Putamen (tissue), 1 donor: ENCODE measurements around the gene SMYD3.
"Not testable (repeated sequence)": the region's sequence is repeated elsewhere in the genome, so short reads cannot be mapped to it uniquely, and the experiment has no call there.

Experiments used
- DNase-seq: peaks from one replicate; pipeline ENCODE4 v3.0.0-alpha.2; 2016; ENCODE audit warnings: low spot score

SMYD3 gene

GRCh38 chr1:246068217-246068512 lies 438.9 kb downstream of the SMYD3 start:
- no peak for DNase-seq

- DNase-seq, result no peak
These were observed 439.5 kb downstream of the SMYD3 start for GRCh38 chr1:246067432-246068216.

GRCh38 chr1:246066573-246066972 lies 440.5 kb downstream of the SMYD3 start:
- DNase-seq, result no peak

GRCh38 chr1:246065592-246065991 lies 441.5 kb downstream of the SMYD3 start:
- no peak for DNase-seq

- DNase-seq, result no peak
These were observed 442.2 kb downstream of the SMYD3 start for GRCh38 chr1:246064891-246065290.

GRCh38 chr1:246063013-246063616 lies 444.0 kb downstream of the SMYD3 start:
- no peak for DNase-seq

GRCh38 chr1:246058466-246058865 lies 448.6 kb downstream of the SMYD3 start:
- DNase-seq, result no peak

- DNase-seq, result no peak
These were observed 454.5 kb downstream of the SMYD3 start for GRCh38 chr1:246052603-246053002.

- DNase-seq, result no peak
These were observed 455.1 kb downstream of the SMYD3 start for GRCh38 chr1:246051909-246052518.

- no peak for DNase-seq
These were observed 458.4 kb downstream of the SMYD3 start for GRCh38 chr1:246048693-246049092.

- DNase-seq, result no peak
These were observed 463.5 kb downstream of the SMYD3 start for GRCh38 chr1:246043556-246043955.

GRCh38 chr1:246041360-246041759 lies 465.7 kb downstream of the SMYD3 start:
- no peak for DNase-seq

GRCh38 chr1:246040200-246040890 lies 466.7 kb downstream of the SMYD3 start:
- no peak for DNase-seq

GRCh38 chr1:246039584-246039983 lies 467.5 kb downstream of the SMYD3 start:
- DNase-seq, result no peak

- DNase-seq, result no peak
These were observed 469.2 kb downstream of the SMYD3 start for GRCh38 chr1:246037832-246038231.

GRCh38 chr1:246036175-246036574 lies 470.9 kb downstream of the SMYD3 start:
- no peak for DNase-seq

- no peak for DNase-seq
These were observed 472.0 kb downstream of the SMYD3 start for GRCh38 chr1:246035060-246035541.

GRCh38 chr1:246034630-246035029 lies 472.4 kb downstream of the SMYD3 start:
- no peak for DNase-seq

GRCh38 chr1:246032984-246033383 lies 474.1 kb downstream of the SMYD3 start:
- no peak for DNase-seq

- DNase-seq, result no peak
These were observed 475.0 kb downstream of the SMYD3 start for GRCh38 chr1:246032031-246032551.

GRCh38 chr1:246029616-246030015 lies 477.5 kb downstream of the SMYD3 start:
- DNase-seq, result no peak

- DNase-seq, result not testable (repeated sequence)
These were observed 483.0 kb downstream of the SMYD3 start for GRCh38 chr1:246024118-246024517.
